Sigmoid colon (tissue), 3 donors: ENCODE measurements around the gene LNX2.

Source experiments
- CTCF ChIP-seq, 4 experiments: fragments of 450-650 bp in 3 of 4; fragments of 200-600 bp in 1 of 4; IDR thresholded peaks; one replicate each; pipeline ENCODE4 v1.5.1; 2016 to 2019; ENCODE audit warnings: antibody characterized with exemption in 4 of 4, mild to moderate bottlenecking in 3 of 4, moderate library complexity in 2 of 4
- POLR2A ChIP-seq, 2 donors: fragments of 450-650 bp; IDR thresholded peaks; one replicate each; pipeline ENCODE4 v1.6.1; 2016; ENCODE audit warnings: antibody characterized with exemption in 2 of 2, mild to moderate bottlenecking in 2 of 2, moderate library complexity in 2 of 2

- TF ChIP-seq CTCF (IDR thresholded peaks at IDR 0.05) (no peak), POLR2A (IDR thresholded peaks at IDR 0.05) (no peak)
Measured at GRCh38 chr13:27665761-27666160, 45.4 kb upstream of the LNX2 start.
